DMS53 treated with DMSO at 0.1 percent for 48 hours (cell line): ENCODE results near the gene CDC42BPB.

Experiments
- DNase-seq: peaks from one replicate; lab custom pipeline; 2025; ENCODE audit not compliant: unreplicated experiment; lab: John Stamatoyannopoulos, UW

The CDC42BPB gene

DNA sequence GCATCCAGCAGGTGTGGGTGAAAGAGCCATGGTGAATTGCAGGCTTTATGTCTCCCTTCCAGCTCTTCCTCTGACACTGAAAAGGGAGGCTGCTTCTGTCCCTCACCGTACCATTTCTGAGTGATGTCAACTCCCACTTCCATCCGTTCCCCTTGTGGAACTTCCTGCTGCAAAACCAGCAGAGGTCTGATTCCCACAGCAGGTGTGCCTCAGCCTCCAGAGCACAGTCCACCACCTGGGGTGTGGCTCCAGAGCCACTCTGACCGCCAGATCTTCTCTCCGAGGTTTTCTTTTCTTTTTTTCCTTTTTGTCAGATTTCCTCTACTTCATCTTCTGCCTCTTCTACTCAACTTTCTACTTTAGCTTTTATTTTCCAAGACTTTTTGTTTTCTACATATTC is 62.7 kb downstream of the CDC42BPB start:
- DNase-seq: no peak

DNA sequence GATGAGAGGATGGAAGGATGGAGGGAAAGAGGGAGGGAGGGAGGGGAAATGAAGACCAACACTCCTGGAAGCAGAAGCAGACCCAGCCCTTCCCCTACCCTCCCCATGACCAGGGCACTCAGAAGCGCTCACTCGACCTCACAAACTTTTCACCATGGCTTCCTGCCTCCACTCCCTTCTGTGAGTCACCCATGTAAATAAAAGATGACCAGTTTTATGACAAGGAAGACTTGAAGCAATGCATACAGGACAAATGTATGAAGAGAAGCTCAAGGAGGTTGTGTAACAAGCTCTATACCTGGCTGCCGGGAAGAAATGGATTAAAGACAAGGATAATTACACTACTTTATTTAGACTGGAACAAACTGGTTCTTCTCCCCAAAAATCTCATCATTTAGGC is 63.8 kb downstream of the CDC42BPB start:
- peak; percentile 33 for DNase-seq

DNA sequence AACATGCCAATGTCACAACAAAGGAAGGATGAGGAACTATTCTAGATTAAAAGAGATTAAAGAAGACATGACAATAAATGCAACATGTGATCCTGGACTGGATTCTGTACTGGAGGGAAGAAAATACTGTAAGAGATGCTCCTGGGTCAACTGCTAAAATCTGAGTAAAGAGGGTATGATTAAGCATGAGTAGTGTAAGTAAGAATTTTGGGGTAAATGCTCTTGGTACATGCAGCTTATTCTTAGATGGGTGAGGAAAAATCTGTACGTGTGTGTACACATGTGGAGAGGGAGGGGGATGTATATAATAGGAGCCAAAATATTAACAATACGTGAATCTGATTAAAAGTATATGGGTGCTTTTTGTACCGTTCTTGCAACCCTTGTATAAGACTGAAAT is 66.0 kb downstream of the CDC42BPB start:
- DNase-seq: no peak

DNA sequence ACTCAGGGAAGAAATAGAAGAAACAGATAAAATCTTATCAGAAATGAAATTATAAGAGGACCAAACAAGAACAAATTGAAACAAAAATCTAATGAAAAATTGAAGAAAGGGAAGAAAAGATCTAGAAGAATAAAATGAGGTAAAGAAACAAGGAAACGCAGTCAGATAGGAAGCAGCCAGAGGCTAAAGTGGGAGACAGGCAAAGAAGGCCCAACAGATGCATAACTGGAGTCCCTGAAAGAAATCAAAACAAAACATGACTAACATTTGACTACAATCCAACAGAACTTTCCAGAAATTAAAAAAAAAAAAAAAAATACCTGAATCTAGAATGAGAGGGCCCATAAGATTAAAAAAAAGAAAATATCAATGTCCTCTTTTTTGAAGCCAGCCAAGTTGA is 69.3 kb downstream of the CDC42BPB start:
- no peak for DNase-seq

DNA sequence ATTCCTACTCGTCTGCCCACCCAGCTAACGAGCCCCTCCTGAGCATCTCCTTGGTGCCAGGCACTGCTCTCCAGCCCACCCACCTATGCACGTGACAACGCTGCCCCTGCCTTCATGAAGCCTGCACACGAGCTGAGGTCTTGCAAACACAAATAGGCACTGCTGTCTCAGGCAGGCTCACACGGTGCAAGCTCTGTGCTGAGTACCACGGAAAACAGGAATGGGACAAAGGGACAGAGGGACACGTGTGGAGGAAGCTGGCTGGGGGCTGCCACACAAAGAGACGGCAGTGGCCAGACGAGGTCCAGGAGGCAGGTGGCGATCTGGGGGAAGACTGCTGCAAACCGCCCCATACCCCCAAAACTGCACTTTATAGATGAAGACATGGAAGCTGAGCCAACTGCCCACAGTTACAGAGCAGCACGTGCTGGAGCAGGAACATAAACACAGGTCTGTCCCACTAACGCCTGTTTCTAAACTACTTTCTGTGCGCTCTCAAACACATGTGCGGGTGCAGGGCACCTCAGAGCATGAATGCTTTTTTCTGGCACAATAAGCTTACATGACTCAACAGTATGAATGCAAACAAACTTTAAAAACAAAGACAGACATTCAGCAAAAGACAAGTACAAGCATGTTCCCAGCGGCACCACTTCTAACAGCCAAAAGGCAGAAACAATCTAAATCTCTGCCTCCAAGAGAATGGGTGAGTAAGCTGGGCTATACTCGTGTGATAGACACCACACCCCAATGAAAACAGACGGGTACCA is 70.4 kb downstream of the CDC42BPB start:
- no peak for DNase-seq

DNA sequence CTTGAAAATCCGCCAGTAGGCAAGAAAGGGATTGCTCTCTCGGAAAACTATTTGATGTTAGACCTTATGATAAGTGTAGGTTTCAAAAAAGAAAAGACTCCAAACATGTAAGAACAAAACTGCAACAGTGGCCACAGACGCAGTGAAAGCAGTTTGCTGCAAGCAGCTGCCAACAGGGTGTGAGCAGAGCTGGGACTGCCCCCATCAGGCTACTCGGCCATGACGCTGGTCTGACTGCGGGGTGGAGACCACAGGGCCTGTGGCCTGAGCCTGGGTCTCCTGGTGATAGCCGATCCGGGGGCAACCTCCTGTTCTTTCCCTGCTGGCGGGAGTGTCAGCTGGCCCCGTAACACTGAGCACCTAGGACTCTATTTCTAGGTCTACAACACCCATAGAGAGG is 71.7 kb downstream of the CDC42BPB start:
- no peak for DNase-seq

DNA sequence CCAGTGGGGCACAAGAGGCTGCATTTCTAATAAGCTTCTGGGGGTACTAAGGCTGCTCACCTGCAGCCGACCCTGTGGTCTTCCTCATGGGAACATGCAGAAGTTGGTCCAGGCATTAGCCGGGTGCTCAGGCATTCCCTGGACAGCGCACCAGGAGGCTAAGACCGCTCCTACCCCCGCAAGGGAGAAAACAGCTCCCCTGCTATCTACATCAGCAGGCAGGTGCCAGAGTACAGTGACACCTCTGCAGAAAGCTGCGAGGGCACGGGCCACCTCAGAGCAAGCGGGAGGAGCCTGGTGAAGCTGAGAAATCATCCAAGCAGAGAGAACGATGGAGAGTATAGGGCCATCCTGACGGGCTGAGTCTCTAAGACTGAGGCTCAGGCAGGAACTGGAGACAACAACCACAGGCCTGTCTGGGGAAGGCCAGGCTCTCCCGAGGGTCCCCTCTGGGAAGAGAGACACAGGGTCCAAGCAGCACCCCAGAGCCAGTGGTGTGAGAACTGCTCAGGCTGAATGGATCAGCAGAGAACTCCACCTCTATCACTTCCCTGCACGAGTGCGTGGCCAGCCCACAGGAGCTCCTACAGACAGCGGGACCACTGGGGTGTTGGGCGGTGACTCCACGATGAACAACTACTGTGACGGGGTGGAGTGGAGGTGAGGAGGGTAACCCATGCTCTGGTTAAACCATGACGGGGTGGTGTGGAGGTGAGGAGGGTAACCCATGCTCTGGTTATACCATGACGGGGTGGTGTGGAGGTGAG is 72.8 kb downstream of the CDC42BPB start:
- no peak for DNase-seq

DNA sequence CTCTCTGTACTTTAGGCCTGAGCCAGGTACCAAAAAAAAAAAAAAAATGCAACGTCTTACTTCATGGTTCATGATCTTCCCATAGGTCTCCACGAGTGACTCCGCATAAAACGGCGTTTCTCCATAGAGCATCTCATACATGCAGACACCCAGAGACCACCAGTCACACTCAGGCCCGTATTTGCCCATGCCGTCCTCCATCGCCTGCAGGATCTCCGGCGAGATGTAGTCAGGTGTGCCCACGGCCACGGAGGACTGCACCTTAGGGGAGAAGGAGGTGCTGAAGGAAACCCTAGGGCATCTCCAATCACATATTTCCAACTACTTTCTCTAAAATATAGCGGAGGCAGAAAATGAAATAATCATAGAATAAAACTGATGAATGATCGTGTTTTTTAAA is 73.9 kb downstream of the CDC42BPB start:
- no peak for DNase-seq

DNA sequence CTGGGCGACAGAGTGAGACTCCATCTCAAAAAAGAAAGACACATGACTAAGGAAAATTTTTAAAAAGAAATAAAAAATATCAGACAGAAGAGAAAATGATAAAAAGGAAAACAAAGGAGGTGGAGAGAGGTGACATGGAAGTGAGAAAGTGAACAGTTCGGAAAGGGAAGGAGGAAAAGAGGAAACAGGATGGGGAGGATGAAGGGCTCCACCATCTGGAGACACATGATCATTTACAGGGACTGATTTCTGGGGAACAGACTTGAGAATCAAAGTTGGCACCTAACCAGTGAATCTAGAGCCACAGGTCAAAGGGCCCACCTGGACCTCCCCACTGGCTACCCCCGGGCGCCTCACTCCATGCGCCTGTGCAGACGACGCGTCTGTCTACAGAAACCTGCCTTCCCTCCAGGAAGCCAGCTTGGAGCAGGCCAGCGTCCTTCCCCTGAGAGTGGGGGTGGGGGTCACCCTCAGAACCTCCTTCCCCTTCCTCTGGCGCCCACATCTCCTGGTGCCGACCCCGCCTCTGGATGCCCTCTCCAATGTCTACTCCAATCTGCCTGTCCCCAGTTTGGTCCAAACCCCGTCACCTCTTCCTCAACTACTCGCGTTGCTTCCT is 74.4 kb downstream of the CDC42BPB start:
- no peak for DNase-seq

DNA sequence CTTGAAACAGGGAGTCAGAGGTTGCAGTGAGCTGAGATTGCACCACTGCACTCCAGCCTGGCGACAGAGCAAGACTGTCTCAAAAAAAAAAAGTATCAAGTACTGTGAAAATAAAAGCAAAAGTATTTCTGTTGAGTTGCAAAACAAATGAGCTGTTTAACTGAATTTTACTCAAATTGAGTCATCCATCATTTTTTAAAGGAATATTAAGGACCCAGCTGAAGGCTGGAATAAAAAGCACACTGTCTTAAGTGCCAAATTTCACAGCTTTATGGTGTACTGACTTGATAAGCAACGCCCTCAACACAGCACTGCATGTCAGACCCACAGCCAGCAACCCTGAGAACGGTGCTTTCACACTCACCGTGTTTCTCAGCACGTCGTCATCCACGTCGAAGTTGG is 76.9 kb downstream of the CDC42BPB start:
- no peak for DNase-seq

DNA sequence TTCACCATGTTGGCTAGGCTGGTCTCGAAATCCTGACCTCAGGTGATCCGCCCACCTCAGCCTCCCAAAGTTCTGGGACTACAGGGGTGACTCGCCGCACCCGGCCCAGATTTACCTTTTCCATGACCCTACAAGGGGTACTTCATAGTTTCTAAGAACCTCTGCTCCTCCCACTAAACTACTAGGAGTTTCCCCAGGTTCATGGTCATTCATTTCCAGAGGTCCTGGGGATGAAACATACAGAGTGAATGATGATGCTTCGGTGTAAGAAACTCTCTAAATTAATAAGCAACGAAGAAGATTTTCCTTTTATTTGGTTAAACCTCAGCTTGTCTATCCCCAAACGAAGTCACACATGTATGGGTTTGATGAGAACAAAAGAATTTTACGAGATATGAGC is 77.9 kb downstream of the CDC42BPB start:
- DNase-seq: no peak

DNA sequence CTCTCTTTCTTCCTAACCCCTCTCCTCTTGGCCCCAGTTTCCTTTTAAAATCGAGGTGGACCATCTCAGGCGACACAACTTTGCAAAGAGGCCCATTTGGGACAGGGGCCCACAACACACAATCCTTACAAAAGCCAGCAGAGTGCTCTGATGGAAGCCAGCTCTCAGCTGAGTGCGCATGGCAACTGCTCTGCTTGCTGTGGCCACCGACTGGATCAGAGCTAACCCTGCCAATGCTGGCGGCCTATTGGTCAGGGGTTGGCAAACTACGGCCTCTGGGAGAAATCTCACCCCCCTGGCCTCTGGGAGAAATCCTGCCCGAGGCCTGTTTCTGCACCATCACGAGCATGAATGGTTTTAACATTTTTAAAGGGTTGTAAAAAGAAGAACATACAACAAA is 79.9 kb downstream of the CDC42BPB start:
- DNase-seq: no peak

DNA sequence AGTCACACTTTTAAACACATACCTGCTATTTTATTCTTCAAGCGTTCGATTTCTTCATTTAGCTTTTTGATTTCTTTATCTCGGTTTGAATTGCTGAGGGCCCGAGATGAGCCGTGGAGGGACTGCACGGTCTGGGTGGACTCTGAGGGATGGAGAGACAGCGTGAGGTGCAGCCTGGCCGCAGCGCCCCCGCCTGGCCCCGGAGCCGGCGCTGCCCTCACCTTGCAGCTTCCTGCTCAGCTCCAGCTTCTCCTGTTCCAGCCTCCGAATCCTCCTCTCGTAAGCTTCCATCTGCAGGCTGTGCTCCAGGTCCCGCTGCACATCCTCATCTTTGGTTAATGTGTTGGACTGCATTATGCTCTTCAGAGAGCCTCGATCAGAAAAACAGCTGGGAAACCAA is 81.7 kb downstream of the CDC42BPB start:
- DNase-seq: no peak

DNA sequence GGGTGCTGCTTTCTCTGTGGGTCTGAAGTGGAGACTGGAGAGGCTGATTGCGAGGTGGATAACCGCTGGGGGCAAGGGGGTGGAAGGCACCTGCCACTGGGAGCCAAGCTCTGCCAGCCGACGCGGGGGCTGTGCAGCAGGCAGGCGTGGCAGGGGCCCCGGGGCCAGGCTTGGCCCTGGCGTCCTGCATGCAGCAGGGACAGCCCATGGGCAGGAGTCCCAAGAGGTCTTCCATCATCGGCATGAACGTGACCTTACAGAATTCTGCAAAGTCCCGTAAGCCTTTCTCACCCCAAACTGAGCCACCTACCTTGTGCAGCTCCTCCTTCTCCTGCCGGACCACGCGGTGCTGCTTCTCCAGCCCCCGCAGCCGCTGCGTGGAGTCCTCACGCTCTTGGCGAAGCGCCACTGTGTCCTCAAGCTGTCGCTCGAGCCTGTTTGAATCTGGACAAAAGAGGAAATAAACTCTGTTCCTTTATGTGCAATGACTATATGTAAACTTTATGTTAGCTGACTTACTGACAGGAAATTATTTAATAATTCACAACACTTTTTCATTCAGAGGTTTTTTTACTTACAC is 83.6 kb downstream of the CDC42BPB start:
- DNase-seq: no peak

DNA sequence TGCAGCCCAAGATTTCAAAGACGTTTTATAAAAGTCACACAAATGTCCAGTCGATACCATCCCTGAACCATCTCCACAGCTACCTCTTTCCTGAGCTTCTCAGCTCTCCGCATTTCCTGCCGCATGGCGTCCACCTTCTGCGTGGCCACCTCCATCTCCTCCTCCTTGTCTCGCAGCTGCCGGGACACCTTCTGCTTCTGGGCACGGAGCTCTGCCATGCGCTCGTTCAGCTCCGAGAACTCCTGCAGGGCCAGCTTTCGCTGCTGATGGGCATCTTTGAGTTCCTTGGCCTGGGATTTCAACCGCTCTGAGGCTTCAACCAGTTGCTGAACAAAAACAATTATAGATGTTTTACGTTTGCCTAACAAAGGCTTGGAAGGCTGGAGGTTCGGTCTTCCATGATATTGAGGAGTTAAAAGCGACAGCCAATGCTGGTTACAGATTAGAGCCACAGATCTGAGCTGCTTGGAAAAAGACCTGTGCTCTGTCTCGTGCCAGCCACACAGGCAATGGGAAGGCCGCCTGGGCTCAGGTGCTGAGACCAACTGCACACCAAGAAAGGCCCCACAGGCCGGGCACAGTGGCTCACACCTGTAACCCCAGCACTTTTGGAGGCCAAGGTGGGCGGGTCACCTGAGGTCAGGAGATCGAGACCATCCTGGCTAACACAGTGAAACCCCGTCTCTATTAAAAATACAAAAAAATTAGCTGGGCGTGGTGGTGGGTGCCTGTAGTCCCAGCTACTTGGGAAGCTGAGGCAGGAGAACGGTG is 85.3 kb downstream of the CDC42BPB start:
- no peak for DNase-seq

DNA sequence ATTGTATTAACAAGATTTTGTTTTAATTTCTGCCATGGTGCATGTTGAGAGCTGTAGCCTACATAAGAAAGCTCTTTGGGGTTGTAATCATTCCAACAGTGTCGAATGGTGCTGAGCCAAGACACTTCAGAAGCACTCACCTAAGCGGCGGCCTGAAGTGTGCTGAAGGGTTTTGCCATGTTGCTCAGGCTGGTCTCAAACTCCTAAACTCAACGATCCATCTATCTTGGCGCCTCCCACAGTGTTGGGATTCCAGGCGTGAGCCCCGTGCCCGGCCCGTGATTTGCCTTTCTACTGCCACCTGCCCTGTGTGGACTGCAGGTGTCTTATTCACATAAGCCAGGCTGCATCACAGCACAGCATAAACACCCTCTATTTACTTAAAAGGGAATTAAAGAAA is 86.0 kb downstream of the CDC42BPB start:
- DNase-seq: no peak

DNA sequence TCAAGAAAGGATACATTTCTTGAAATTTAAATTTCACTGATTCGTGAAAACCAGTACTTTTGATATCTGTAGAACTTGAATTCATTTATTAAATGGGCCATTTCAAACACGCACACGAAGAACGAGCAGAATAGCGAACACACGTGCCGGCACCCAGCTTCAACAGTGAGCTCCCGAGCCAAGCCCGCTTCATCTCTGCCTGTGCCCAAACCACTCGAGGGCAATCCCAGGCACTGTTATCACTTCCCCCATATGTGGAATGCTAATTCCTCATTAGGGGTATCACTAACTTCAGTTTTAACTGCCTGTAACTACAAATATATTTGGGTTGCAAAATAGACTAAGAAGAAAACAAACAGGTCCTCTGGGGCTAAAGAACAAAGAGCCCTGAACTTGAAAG is 86.9 kb downstream of the CDC42BPB start:
- no peak for DNase-seq

DNA sequence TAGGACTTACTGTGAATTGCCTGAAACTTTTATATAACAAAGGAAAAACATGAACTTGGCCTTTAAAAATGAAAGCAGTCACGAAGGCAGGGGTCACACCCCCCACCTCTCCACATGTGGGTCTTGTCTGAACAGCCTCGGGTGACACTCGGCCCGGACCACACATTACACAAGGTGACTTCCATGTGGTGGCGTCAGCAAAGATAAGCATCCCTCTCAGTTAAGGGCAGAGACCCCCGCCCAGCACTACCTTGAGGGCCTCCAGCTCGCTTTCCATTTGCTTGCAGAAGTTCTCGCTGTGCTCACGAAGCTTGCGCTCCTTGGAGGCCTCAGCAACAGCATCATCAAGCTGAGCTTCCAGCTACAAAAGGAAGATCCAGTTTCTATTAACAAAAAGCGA is 87.4 kb downstream of the CDC42BPB start:
- DNase-seq: no peak

DNA sequence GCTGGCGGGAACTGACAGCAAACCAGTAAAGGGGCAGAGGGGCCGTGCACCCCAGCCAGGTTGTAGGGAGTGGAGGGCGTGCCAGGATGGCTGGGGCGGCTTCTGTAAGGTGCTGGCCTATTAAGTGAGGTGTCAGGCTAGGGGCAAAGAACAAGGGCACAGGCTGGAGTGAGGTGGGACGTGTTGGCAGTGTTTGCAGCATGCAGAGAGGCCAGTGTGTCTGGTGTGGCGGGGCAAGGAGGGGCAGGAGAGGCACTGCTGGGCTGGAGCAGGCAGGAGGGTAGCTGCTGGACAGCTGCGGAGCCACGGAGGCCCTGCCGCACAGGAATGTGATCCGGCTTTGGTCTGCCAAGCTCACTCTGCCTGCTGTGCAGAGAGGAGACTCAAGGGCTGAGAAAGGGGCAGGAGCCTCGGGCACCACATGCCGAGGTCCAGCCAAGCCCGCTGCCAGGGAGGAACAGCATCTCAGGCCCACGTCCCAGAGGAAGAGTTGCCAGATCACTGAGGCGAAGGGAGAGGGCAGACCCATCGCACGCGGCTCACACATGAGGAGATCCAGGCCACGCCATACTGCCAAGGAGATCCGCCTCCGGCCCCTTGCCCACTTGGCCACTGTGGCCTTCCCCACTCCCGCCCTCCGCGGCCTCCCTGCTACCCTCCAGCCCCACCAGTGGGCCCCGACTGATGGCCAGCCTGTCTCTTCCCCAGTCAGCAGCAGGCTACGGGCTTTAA is 88.1 kb downstream of the CDC42BPB start:
- DNase-seq: no peak

DNA sequence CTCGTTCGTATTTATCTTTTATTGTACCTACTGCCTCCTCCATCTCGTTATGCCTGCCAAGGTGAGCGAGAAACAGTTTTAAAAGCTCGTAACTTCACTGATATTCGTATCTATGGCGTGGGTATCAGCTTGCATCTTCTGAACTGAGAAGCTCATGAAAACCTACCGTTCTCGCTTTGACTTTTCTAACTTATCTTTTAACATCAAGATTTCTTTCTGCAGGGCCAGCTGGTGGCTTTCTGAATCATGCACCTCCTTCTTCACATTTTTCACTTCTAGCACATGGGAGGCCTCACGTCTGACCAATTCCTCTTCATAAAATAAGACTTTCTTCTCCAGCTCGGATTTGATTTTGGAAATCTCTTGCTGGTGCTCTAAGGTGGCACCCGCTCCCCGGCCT is 89.0 kb downstream of the CDC42BPB start:
- DNase-seq: no peak

DNA sequence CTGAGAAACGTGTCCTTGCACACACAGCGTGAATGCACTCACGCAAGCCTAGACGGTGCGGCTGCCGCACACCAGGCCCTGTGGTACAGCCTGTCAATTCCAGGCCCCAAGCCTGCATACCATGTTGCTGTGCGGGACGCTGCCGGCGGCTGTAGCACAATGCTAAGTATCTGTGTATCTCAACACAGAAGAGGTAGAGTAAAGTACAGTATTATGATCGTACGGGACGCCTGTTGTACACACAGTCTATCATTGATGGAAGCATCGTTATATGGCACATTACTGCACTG is 89.9 kb downstream of the CDC42BPB start:
- no peak for DNase-seq
